Renal pelvis (tissue), 4 donors: ENCODE data around the gene LNP1. TPM values are rescaled to one million over a fixed set of nuclear protein-coding genes. Genes with fewer than 3 reads are reported as not detected.
A peak's percentile ranks its signal among the peaks of the same experiment; 100 is the strongest.
"Not testable (repeated sequence)": the region's sequence is repeated elsewhere in the genome, so short reads cannot be mapped to it uniquely, and the experiment has no call there.

Experiments used
- DNase-seq: peaks from one replicate; pipeline ENCODE4 v3.0.0-alpha.2; 2013
- polyA plus RNA-seq, 3 donors: library from polyadenylated mRNA; unstranded; fragments of 120-200 nt; gene quantifications; one replicate each; pipeline ENCODE4 v1.2.1, GENCODE V29; 2013; ENCODE audit not compliant: insufficient read length in 3 of 3

Gene LNP1
- polyA plus RNA-seq, 3 donors: 4.6 to 7.4 (median 6.7) TPM

DNA sequence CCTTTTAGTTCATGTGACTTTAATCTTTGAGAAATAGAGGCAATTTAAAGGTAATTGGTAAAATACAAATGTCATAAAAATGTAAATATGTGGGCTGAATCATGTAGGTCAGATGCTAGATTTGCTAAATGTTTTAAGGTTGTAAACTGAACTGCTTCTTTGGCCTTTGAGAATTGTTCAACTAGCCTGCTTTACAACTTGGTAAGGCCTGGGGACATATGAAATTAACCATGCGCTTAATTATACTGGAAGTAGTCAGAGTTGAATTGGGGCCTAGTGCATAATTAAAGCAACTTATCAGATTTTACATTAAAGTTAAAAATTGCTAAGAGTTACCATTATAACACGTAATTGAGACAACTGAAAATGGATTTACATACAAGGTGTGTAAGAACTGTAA, 70.1 kb downstream of the LNP1 start:
- DNase-seq: peak; percentile 37

DNA sequence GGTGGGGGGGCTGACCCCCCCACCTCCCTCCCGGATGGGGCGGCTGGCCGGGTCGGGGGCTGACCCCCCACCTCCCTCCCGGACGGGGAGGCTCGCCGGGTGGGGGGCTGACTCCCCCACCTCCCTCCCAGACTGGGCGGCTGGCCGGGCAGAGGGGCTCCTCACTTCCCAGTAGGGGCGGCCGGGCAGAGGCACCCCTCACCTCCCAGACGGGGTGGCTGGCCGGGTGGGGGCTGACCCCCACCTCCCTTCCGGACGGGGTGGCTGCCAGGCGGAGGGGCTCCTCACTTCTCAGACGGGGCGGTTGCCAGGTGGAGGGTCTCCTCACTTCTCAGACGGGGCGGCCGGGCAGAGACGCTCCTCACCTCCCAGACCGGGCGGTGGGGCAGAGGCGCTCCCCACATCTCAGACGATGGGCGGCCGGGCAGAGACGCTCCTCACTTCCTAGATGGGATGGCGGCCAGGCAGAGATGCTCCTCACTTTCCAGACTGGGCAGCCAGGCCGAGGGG, 76.6 kb downstream of the LNP1 start:
- DNase-seq: not testable (repeated sequence)

DNA sequence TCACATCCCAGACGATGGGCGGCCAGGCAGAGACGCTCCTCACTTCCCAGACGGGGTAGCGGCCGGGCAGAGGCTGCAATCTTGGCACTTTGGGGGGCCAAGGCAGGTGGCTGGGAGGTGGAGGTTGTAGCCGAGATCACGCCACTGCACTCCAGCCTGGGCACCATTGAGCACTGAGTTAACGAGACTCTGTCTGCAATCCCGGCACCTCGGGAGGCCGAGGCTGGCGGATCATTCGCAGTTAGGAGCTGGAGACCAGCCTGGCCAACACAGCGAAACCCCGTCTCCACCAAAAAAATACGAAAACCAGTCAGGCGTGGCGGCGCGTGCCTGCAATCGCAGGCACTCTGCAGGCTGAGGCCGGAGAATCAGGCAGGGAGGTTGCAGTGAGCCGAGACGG, 77.2 kb downstream of the LNP1 start:
- DNase-seq: not testable (repeated sequence)

DNA sequence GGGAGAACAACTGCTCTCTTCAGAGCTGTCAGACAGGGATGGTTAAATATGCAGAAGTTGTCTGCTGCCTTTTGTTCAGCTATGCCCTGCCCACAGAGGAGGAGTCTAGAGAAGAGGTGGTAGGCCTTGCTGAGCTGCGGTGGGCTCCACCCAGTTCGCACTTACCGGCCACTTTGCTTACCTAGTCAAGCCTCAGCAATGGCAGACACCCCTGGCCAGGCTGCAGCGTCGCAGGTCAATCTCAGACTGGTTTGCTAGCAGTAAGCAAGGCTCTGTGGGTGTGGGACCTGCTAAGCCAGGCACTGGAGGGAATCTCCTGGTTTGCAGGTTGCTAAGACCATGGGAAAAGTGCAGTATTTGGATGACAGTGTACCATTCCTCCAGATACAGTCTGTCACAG, 78.7 kb downstream of the LNP1 start:
- no peak for DNase-seq

DNA sequence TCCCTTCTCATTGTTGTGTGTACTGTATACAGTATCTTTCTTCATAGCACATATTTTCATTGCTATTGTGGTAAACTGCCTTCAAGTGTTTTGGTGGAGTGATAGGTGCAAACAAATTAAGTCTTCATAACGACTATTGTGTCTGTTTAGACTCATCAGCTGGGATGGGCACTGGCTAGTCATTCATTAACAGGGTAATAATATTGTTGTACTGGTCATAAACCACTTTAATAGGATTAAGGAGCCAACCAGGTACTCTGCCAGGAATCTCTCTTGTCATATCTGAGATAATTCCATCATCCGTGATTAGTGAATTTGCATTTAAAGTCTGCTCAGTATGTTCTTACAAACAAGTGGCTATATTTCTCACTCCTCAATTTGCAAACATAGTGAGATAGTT, 80.8 kb downstream of the LNP1 start:
- no peak for DNase-seq

DNA sequence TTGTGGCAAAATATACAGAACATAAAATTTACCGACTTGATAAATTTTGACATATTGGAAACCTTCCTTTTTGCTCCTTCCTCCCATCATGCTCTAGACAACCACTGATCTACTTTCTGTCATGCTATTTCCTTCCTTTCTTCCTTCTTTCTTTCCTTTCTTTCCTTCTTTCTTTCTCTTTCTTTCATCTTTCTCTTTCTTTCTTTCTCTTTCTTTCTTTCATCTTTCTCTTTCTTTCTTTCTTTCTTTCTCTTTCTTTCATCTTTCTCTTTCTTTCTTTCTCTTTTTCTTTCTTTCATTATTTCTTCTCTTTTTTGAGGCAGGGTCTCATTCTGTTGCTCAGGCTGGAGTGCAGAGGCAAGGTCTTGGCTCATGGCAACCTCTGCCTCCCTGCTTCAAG, 82.2 kb downstream of the LNP1 start:
- DNase-seq: no peak

DNA sequence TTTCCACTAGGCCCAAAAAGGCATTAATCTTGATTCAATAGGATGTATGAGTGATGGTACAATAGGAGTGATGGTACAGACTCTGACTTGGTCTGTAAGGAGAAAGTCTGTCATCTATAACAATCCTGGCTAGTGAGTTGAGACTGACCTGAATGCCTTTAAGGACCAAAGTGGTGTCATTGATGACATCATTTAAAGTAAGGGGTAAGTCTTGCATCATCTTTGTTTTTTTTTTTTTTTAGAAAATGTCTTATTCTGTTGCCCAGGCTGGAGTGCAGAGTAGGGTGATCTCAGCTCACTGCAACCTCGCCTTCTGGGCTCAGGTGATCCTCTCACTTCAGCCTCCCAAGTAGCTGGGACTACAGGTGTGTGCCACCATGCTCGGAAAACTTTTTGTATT, 85.5 kb downstream of the LNP1 start:
- DNase-seq: no peak

DNA sequence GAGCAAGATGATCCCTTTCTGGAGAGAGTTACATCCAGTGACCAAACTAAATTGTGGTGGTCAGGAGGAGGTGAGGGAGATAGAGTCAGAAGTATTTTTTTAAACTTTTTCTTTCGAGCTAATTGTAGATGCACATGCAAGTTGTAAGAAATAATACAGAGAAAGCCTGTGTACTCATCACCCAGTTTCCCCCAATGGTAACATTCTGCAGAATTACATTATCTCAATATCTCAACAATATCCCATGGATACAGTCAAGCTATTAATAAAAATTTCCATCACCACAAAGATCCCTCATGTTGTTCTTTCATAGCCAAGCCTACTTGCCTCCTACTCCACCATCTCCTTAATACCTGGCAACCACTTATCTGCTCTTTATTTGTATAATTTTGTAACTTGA, 87.8 kb downstream of the LNP1 start:
- DNase-seq: no peak

DNA sequence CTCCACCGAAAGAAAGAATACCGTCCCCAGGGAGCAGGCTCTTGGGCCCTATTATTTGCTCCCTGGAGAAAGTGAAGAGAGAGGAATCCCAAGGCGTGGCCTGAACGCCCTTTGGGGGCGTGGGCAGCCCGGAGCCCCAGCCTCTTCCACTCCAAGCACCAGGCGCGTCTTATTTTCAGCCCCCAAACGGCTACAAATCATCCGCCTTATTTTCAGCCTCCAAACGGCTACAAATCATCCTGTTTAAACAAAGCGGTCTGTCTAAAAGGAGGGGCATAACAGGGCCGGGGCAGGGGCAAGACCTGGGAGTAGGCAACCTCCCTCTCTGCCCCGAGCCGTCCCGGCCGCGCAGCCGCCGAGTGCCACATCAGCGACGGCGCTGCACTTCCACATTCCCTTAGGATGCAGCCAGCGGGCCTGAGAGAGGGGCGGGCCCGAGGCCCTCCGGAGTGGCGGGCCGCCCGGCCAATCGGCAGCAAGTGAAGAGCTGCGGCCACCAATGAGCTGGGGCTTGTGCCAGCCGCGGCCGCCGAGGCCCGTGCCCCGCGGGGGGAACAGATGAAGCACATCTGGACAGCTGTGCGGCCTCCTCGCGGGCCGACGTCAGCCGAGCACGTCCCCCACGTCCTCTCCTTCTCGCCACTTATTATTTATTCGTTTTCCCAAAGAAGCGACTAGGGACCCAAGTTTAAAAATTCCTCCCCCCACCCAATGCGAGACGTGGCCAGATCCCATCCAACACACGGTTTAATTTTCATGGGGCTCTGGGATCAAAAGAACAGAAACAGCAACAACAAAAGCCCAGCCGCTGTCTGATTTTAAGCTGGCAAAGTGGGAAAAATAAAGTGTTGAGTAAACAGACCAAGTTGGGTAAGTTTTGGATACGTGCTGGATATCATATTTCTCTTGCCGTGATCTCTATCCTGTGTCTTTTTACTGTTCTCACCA, 91.0 kb downstream of the LNP1 start, which contains the start of gene TMEM45A:
TMEM45A (plus strand) TSS at position 561 of the 948 bp plus-strand sequence. CDS start 62,593 bp downstream, outside the sequence.
- peak; percentile 94 for DNase-seq

DNA sequence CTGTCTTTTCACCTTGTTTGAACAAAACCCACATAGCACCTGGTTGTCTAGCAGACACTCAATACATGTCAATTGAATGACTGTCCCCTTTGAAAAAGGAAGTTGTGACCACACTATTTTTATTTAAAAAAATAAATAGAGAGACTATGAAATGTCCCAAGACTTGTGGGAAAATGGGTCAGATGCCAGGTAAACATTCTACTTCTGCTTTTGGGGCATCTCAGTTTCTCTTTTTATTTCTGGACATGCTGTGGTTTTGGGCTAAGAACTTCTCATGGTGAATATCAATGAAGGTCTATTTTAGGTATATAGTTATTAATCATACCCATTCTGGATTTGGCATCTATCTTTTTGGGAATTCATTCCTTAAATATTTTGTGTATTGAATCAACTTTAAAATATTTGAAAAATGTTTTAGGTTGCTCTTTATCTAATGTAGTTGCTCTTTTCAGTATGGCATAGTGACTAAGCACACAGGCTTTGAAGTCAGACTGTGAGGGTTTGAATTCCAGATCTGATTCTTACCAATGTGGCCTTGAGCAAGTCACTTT, 95.4 kb downstream of the LNP1 start:
- no peak for DNase-seq

DNA sequence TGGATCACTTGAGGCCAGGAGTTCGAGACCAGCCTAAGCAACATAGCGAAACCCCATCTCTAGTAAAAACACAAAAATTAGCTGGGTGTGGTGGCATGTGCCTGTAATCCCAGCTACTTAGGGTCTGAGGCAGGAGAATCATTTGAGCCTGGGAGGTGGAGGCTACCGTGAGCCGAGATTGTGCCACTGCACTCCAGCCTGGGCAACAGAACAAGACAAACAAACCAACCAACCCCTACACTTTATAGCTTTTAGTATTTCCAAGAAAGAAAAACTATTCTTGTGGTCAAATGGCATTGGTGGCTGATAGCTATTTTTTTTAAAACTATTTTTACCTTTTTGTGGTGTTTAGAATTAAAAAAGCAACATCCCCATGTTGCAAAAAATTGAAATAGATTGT, 98.3 kb downstream of the LNP1 start:
- DNase-seq: no peak

DNA sequence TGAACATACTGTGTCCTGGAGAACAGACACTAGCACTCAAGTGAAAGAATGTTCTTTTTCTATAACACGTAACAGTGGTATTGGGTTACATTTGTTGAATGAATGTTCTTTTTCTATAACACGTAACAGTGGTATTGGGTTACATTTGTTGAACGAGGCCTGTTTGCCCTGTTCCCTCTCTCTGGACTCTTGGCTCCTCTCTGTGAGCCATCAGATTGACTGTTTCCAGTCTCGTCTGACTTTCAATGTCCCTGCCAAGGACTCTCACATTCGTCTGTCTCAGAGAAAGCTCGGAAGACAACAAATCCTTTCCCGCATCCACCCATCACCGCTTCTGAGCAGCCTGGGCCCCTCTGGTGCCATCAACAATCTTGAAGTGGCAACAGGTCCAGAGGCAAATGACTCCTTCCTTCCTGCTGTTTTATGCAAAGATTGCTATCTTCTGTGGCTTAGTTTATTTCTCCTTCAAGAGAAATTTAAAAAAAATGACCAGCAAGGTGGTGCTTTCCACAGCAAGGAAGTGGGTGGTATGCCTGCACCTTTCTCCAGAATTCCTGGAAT, 99.1 kb downstream of the LNP1 start:
- no peak for DNase-seq

DNA sequence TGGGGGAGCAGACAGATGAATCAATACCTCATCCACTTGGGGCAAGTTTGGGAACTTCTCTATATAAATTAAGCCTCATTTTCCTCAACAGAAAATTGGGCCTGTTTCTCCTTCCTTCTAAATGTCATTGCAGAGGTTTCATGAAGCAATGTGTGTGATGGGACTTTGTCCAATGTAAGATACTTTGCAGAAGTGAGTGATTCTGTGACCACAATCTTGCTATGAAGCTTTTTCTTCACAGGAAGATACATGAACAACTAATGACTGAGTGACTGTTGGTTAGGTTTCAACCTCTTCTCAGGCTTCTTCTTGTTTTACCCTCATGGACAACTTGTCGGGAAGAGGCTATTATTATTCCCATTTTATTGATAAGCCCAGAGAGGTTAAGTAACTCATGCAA, 102.1 kb downstream of the LNP1 start:
- DNase-seq: no peak

Other genes starting within 250 kb of the LNP1 start
- 10 to 100 TPM; 31.6 to 36.1 (median 34.8) TPM for gene TBC1D23, start 140.5 kb upstream of the LNP1 start, polyA plus RNA-seq
- gene NIT2, start 66.8 kb upstream of the LNP1 start, polyA plus RNA-seq: 100 to 1,000 TPM; 114 to 122 (median 121) TPM
- 10 to 100 TPM; 59.5 to 77.8 (median 73.1) TPM for gene TOMM70, start 450 bp upstream of the LNP1 start, polyA plus RNA-seq
- 10 to 100 TPM; 19.5 to 21.0 (median 20.7) TPM for gene TMEM45A, start 91.1 kb downstream of the LNP1 start, polyA plus RNA-seq
- gene ADGRG7, start 208.1 kb downstream of the LNP1 start, polyA plus RNA-seq: under 1 TPM in 2 of 3 donors, not detected in 1; 0.04 to 0.25 TPM